Ammon's horn (tissue), 1 donor: ENCODE data around the gene CIB4.
"Not testable (repeated sequence)": the region's sequence is repeated elsewhere in the genome, so short reads cannot be mapped to it uniquely, and the experiment has no call there.

Experiments
- DNase-seq: peaks from one replicate; pipeline ENCODE4 v3.0.0-alpha.2; 2016; ENCODE audit warnings: low spot score

The CIB4 gene

GRCh38 chr2:26666671-26667070 is 25.5 kb upstream of the CIB4 start:
- DNase-seq = no peak

- DNase-seq = not testable (repeated sequence)
Observed at GRCh38 chr2:26665296-26665695, 24.1 kb upstream of the CIB4 start.

GRCh38 chr2:26660363-26660962 is 19.3 kb upstream of the CIB4 start:
- no peak for DNase-seq

- no peak for DNase-seq
Observed at GRCh38 chr2:26658691-26659346, 17.7 kb upstream of the CIB4 start.

DNA sequence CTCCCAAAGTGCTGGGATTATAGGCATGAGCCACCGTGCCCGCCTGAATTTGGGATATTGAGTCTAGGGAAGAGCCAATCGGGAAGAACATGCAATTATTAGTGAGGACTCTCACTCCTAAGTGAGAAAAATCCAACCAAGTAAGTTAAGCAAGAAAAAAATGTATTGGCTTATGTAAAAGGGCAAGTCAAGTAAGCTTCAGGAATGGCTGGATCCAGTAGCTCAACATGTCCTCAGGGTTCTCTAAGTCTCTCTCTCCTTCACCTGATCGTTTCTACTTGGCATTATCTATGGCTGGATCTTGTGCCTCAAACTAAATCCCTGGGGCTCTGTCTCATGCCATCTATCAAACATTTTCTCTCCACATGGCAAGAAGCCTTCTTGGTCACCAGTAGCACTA is 16.1 kb upstream of the CIB4 start:
- DNase-seq = no peak

GRCh38 chr2:26655611-26656195 is 14.5 kb upstream of the CIB4 start:
- no peak for DNase-seq

DNA sequence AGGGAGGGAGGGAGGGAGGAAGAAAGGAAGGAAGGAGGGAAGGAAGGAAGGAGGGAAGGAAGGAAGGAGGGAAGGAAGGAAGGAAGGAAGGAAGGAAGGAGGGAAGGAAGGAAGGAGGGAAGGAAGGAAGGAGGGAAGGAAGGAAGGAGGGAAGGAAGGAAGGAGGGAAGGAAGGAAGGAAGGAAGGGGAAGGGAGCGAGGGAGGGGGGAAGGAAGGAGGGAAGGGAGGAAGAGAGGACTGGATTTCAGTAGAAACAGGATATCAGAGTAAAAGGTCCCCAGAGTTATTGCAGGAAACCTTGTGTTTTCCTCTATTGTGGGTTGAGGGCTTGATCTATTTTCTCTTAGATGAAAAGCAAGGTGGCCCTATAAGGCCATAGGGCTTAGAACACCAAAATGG is 14.0 kb upstream of the CIB4 start:
- DNase-seq = not testable (repeated sequence)

DNA sequence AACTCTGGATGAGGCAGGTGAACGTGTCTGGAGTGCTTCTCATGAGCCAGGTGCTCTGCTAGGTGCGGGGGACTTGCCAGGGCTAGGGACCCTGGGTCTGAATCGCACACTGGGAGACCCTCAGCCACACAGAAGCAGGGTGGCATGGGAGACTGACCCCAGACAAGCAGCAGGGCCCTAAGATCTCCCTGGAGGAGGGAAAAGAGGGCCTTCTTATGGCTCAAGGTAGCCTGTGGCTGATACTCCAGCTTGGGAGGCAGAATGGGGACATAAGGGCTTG is 12.8 kb upstream of the CIB4 start:
- no peak for DNase-seq

- DNase-seq = no peak
Observed at GRCh38 chr2:26653207-26654060, 12.3 kb upstream of the CIB4 start.

- no peak for DNase-seq
Observed at GRCh38 chr2:26652361-26653041, 11.3 kb upstream of the CIB4 start.

GRCh38 chr2:26651799-26652198 is 10.6 kb upstream of the CIB4 start:
- DNase-seq = no peak

- DNase-seq = no peak
Observed at GRCh38 chr2:26651470-26651771, 10.3 kb upstream of the CIB4 start.

- DNase-seq = no peak
Observed at GRCh38 chr2:26650713-26651469, 9.7 kb upstream of the CIB4 start.

DNA sequence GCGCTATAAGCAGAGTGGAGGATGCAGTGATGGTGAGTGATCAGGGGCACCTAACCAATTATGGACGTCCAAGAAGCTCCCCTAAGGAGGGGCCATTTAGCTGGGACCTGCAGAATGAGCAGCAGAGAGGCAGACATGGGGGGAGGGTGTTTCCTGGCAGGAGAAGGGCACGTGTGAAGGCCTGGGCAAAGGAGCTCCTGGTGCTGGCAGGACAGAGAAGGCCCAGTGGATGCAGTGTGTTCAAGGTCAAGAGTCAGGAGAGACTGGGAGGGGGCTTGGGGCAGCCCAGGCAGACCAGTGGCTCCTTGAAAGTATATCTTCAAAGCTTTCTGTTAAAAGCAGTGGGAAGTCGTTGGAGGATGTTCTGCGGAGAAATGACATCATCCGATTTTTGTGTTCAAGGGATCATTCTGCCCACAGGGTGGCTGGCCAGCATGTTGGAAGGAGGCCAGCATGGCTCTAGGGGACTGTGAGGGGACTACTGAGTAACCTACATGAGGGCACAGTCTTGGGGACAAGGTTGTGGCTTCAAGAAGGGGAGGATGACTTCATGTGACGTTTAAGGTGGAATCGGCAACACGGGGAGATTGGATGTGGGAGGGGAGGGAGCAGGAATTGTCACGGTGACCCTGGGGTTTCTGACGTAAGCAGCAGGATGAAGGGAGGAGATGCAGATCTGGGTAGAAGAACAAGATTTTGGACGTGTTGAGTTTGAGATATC is 9.0 kb upstream of the CIB4 start:
- DNase-seq = no peak

- DNase-seq = no peak
Observed at GRCh38 chr2:26649322-26649721, 8.2 kb upstream of the CIB4 start.

- DNase-seq = no peak
Observed at GRCh38 chr2:26648516-26648915, 7.3 kb upstream of the CIB4 start.

- DNase-seq = no peak
Observed at GRCh38 chr2:26647981-26648380, 6.8 kb upstream of the CIB4 start.

GRCh38 chr2:26646986-26647672 is 6.0 kb upstream of the CIB4 start:
- no peak for DNase-seq

DNA sequence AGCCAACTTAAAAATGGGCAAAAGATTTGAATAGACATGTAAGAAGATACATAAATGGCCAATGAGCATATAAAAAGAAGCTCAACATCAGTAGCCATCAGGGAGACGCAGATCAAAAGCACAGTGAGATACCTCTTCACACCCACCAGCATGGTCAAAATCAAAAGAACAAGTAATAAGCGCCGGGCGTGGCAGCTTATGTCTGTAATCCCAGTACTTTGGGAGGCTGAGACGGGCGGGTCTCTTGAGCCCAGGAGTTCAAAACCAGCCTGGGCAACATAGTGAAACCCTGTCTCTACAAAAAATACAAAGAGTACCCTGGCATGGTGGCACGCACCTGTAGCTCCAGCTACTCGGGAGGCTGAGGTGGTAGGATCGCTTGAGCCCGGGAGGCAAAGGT is 4.6 kb upstream of the CIB4 start:
- no peak for DNase-seq

DNA sequence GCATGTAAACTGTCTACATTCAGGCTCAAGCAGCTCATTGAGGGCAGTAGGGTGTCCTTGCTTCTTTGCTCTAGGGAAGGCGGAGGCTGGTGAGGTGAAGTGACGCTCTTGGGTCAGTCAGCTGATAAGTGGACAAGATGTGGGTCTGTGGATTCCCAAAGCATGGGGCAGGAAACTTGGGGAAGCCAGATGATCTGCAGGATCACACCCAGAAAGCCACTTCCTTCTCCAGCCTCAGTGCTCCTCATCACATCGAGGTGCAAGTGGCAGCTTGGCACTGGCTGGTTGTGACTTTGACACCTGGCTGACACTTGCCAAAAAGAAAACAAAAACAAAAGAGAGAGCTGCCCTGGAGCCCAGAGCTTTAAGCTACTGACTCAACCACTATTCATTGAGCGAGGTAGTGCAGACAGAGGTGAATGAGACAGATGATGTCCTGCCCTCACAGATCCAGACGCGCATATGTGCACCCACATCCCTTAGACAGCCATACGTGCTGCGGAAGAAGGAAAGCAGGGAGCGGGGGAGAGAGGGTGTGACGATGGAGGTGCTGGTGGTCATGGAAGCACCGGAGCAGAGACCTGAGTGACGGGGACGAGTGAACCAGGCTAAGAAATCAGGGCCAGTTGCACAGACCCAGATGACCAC is 3.1 kb upstream of the CIB4 start:
- no peak for DNase-seq
